IMR-90 (cell line): ENCODE measurements around the gene KCNK10. TPM values are rescaled to one million over a fixed set of nuclear protein-coding genes. Genes with fewer than 3 reads are reported as not detected.

Source experiments
- ATAC-seq: fragments of 200-7000 bp; cut with Tn5 transposase; 2 replicates; pipeline ENCODE4 v1.9.1; 2020; ENCODE audit warnings: low read depth, mild to moderate bottlenecking, moderate library complexity
- BruUV-seq: library from RNA; stranded (reverse); fragments of 400-500 nt; replicated peaks from 2 replicates; lab custom pipeline; 2021; lab: Mats Ljungman, UMichigan
- CTCF ChIA-PET: fragments of 300-600 bp; formaldehyde crosslinking; extraction: SDS; loops from one replicate; lab custom pipeline; 2021; ENCODE audit warnings: antibody characterized with exemption; lab: Yijun Ruan, JAX
- POLR2A ChIA-PET: fragments of 300-600 bp; sonication (Branson Sonifier 250); formaldehyde crosslinking; loops from one replicate; lab custom pipeline; 2022; ENCODE audit warnings: antibody characterized with exemption; ENCODE audit not compliant: unreplicated experiment; lab: Charles Lee
- DNase-seq: peaks from one replicate; pipeline ENCODE4 v3.0.0; 2013
- H2AFZ ChIP-seq: replicated peaks from 2 replicates; pipeline ENCODE3; 2013; ENCODE audit warnings: low read length, mild to moderate bottlenecking; ENCODE audit not compliant: poor library complexity
- H2AK5ac ChIP-seq: 2 replicates; pipeline ENCODE4 v1.6.1; 2013; ENCODE audit warnings: low read depth, low read length, inconsistent platforms
- H2AK9ac ChIP-seq: replicated peaks from 2 replicates; pipeline ENCODE3; 2013; ENCODE audit warnings: mild to moderate bottlenecking, low read depth, low read length, moderate library complexity; ENCODE audit not compliant: poor library complexity
- H2BK120ac ChIP-seq: 2 replicates; pipeline ENCODE4 v1.6.1; 2013; ENCODE audit warnings: low read depth, low read length, inconsistent platforms
- H2BK15ac ChIP-seq: 3 replicates; pipeline ENCODE4 v1.6.1; 2013; ENCODE audit warnings: low read depth, low read length, inconsistent platforms
- H2BK20ac ChIP-seq: 2 replicates; pipeline ENCODE4 v1.6.1; 2013; ENCODE audit warnings: low read depth, mild to moderate bottlenecking, inconsistent platforms, low read length, moderate library complexity
- H2BK5ac ChIP-seq: 2 replicates; pipeline ENCODE4 v1.6.1; 2013; ENCODE audit warnings: mild to moderate bottlenecking, low read depth, low read length, inconsistent platforms; ENCODE audit not compliant: poor library complexity, severe bottlenecking
- H3K14ac ChIP-seq: replicated peaks from 2 replicates; pipeline ENCODE4 v1.6.1; 2013; ENCODE audit warnings: low read depth, low read length, inconsistent platforms
- H3K18ac ChIP-seq: 2 replicates; pipeline ENCODE4 v1.6.1; 2013; ENCODE audit warnings: low read depth, low read length, control low read depth
- H3K23ac ChIP-seq: 2 replicates; pipeline ENCODE4 v1.6.1; 2013; ENCODE audit warnings: low read depth, low read length, inconsistent platforms
- H3K27ac ChIP-seq: 2 replicates; pipeline ENCODE4 v1.5.1; 2013; ENCODE audit warnings: mild to moderate bottlenecking, control low read depth, low read length; ENCODE audit not compliant: insufficient read depth
- H3K27me3 ChIP-seq: 2 replicates; pipeline ENCODE4 v1.6.1; 2013; ENCODE audit warnings: low read length; ENCODE audit not compliant: control insufficient read depth, insufficient read depth
- H3K36me3 ChIP-seq: 2 replicates; pipeline ENCODE4 v1.6.1; 2013; ENCODE audit warnings: low read length, mixed read lengths; ENCODE audit not compliant: control insufficient read depth, insufficient read depth
- H3K4ac ChIP-seq: 2 replicates; pipeline ENCODE4 v1.6.1; 2013; ENCODE audit warnings: low read depth, low read length, inconsistent platforms
- H3K4me1 ChIP-seq: 2 replicates; pipeline ENCODE4 v1.6.1; 2013; ENCODE audit warnings: low read length, mixed read lengths; ENCODE audit not compliant: control insufficient read depth, insufficient read depth
- H3K4me2 ChIP-seq: 2 replicates; pipeline ENCODE4 v1.6.1; 2013; ENCODE audit warnings: low read depth, mild to moderate bottlenecking, control low read depth, low read length, moderate library complexity
- H3K4me3 ChIP-seq: 2 replicates; pipeline ENCODE4 v1.5.1; 2013; ENCODE audit warnings: low read depth, mild to moderate bottlenecking, control low read depth, low read length, moderate library complexity; ENCODE audit not compliant: insufficient read depth
- H3K56ac ChIP-seq: 2 replicates; pipeline ENCODE4 v1.6.1; 2013; ENCODE audit warnings: low read length, inconsistent platforms; ENCODE audit not compliant: insufficient read depth; ENCODE audit errors: extremely low read depth
- H3K79me1 ChIP-seq, 2 experiments: 2 replicates each; pipeline ENCODE4 v1.6.1; 2013; ENCODE audit warnings: low read length in 2 of 2, inconsistent platforms in 1 of 2, low read depth in 1 of 2
- H3K9ac ChIP-seq: 2 replicates; pipeline ENCODE4 v1.6.1; 2013; ENCODE audit warnings: low read depth, low read length, control low read depth
- H3K9me1 ChIP-seq: 2 replicates; pipeline ENCODE4 v1.6.1; 2013; ENCODE audit warnings: low read length, inconsistent platforms; ENCODE audit not compliant: insufficient read depth
- H3K9me3 ChIP-seq: 2 replicates; pipeline ENCODE4 v1.6.1; 2013; ENCODE audit warnings: low read length; ENCODE audit not compliant: control insufficient read depth, insufficient read depth
- H4K20me1 ChIP-seq: 2 replicates; pipeline ENCODE4 v1.6.1; 2013; ENCODE audit warnings: low read length, inconsistent platforms; ENCODE audit not compliant: insufficient read depth
- H4K5ac ChIP-seq: 2 replicates; pipeline ENCODE4 v1.6.1; 2013; ENCODE audit warnings: mild to moderate bottlenecking, low read depth, low read length, control low read depth
- H4K8ac ChIP-seq, 2 experiments: 2 replicates each; pipeline ENCODE4 v1.6.1; 2013; ENCODE audit warnings: low read depth in 2 of 2, low read length in 2 of 2, control low read depth in 1 of 2, inconsistent platforms in 1 of 2
- H4K91ac ChIP-seq: 2 replicates; pipeline ENCODE4 v1.6.1; 2013; ENCODE audit warnings: low read depth, low read length, inconsistent platforms; ENCODE audit not compliant: insufficient read depth
- CEBPB ChIP-seq: IDR thresholded peaks from 2 replicates; pipeline ENCODE4 v1.6.1; 2012; ENCODE audit warnings: low read depth, low read length, improper control_type of control experiment
- POLR2A ChIP-seq: IDR thresholded peaks from 2 replicates; pipeline ENCODE4 v1.6.1; 2012; ENCODE audit warnings: mild to moderate bottlenecking, low read depth, low read length
- RFX5 ChIP-seq: IDR thresholded peaks from 2 replicates; pipeline ENCODE4 v1.8.0; 2012; ENCODE audit warnings: low read depth, mild to moderate bottlenecking, low read length, moderate library complexity
- WGBS, 2 experiments: methylation state at CpG; one replicate each; pipeline versions ENCODE4 v1.1.5 to v1.1.7; 2013; ENCODE audit warnings: missing lambda C conversion rate in 2 of 2; ENCODE audit not compliant: insufficient read length in 1 of 2; ENCODE audit errors: extremely low coverage in 2 of 2; 5-methylcytosine and 5-hydroxymethylcytosine counted together
- dilution Hi-C: fragments of 300-500 bp; cut with HindIII; formaldehyde crosslinking; loops from one replicate; pipeline ENCODE4 v1.14.3; 2018; ENCODE audit warnings: low sequenced_read_pairs; ENCODE audit not compliant: unreplicated experiment
- in situ Hi-C: fragments of 300-500 bp; cut with MboI; formaldehyde crosslinking; loops from 3 replicates; pipeline ENCODE4 v1.14.3; 2019; ENCODE audit warnings: low sequenced_read_pairs, inconsistent platforms, mixed read lengths
- intact Hi-C: fragments of 100-400 bp; cut with micrococcal nuclease; formaldehyde crosslinking; loops from 2 replicates; pipeline ENCODE4 v1.10.0; 2022
- polyA plus RNA-seq, 3 experiments: library from polyadenylated mRNA; depleted of rRNA; stranded (reverse); fragments of >200 nt; gene quantifications; 2 replicates each; pipeline ENCODE4 v1.2.3, GENCODE V29; 2012; ENCODE audit warnings: low replicate concordance in 1 of 3
- total RNA-seq: library from RNA; depleted of rRNA; stranded (reverse); fragments of >200 nt; gene quantifications from 2 replicates; pipeline ENCODE4 v1.2.3, GENCODE V29; 2012
- TF ChIP-seq, protein P1 (sequence below): conservative IDR thresholded peaks from 2 replicates; pipeline ENCODE4 v1.5.1; 2012; ENCODE audit warnings: mild to moderate bottlenecking, low read depth, low read length, improper control_type of control experiment

The KCNK10 gene
- total and polyA plus RNA-seq, 2 of the 4 experiments (the other 2 are of a cell fraction): not detected

DNA sequence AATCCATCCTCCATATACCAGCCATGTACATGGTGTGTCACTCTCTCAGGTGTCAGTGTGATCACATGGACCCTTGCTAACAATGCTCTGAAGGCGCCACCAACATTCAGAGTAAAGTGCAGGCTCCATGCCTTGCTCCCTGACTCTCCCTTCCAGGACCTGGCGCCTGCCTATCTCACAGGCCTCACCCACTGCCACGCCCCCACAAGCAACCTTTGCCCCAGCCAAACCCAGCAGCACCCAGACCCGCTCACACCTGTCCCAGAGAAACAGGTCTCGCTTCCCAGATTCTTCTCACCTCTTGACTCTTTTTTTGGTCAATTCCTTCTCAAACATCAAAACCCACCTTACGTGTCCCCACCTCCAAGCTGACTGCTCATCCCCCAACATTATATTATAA, 52.3 kb downstream of the KCNK10 start:
- 38% methylated on average over 2 of the region's 6 CpGs; no CpG with 5 or more reads in 1 of the 2 experiments for WGBS, 2 experiments
- H4K91ac ChIP-seq: no peak overlapping the region
- no peaks in the 10 kb centered on the region for H3K79me1 ChIP-seq
- dilution Hi-C loops: no loop called here
- no peaks in the 10 kb centered on the region for H3K9me1 ChIP-seq
- H4K5ac ChIP-seq: no peak overlapping the region
- no peaks in the 10 kb centered on the region for H3K36me3 ChIP-seq
- H2AK9ac ChIP-seq: no peak overlapping the region
- H3K4me2 ChIP-seq: no peak overlapping the region
- H3K18ac ChIP-seq: no peak overlapping the region
- H2BK15ac ChIP-seq: no peak overlapping the region
- no peak overlapping the region for H3K4ac ChIP-seq
- H2BK5ac ChIP-seq: no peak overlapping the region
- H2AK5ac ChIP-seq: no peak overlapping the region
- H3K9ac ChIP-seq: no peak overlapping the region
- ChIA-PET POLR2A (no interaction called here), CTCF (no interaction called here)
- no peaks in the 10 kb centered on the region for H3K27me3 ChIP-seq
- no peak for ATAC-seq
- no peak overlapping the region for H3K27ac ChIP-seq
- no peak for DNase-seq
- no peak overlapping the region for H4K8ac ChIP-seq
- H4K20me1 ChIP-seq: no peaks in the 10 kb centered on the region
- no peak overlapping the region for H3K23ac ChIP-seq
- intact Hi-C loops: no loop called here
- in situ Hi-C loops: no loop called here
- no peak overlapping the region for H2BK20ac ChIP-seq
- H2AFZ ChIP-seq: no peak overlapping the region
- no peak overlapping the region for H2BK120ac ChIP-seq
- BruUV-seq: no TSS peak
- H3K56ac ChIP-seq: no peak overlapping the region
- no peaks in the 10 kb centered on the region for H3K4me1 ChIP-seq
- TF ChIP-seq POLR2A: no peak
- TF ChIP-seq, protein P1, sequence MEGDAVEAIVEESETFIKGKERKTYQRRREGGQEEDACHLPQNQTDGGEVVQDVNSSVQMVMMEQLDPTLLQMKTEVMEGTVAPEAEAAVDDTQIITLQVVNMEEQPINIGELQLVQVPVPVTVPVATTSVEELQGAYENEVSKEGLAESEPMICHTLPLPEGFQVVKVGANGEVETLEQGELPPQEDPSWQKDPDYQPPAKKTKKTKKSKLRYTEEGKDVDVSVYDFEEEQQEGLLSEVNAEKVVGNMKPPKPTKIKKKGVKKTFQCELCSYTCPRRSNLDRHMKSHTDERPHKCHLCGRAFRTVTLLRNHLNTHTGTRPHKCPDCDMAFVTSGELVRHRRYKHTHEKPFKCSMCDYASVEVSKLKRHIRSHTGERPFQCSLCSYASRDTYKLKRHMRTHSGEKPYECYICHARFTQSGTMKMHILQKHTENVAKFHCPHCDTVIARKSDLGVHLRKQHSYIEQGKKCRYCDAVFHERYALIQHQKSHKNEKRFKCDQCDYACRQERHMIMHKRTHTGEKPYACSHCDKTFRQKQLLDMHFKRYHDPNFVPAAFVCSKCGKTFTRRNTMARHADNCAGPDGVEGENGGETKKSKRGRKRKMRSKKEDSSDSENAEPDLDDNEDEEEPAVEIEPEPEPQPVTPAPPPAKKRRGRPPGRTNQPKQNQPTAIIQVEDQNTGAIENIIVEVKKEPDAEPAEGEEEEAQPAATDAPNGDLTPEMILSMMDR: no peak
- no peak for TF ChIP-seq RFX5
- TF ChIP-seq CEBPB: no peak
- no peak overlapping the region for H3K14ac ChIP-seq
- no peak overlapping the region for H3K4me3 ChIP-seq
- no peaks in the 10 kb centered on the region for H3K9me3 ChIP-seq
